HG03196 (cell line): ENCODE data around the gene SOX13.
A peak's percentile ranks its signal among the peaks of the same experiment; 100 is the strongest.

Experiments
- ATAC-seq: cut with Tn5 transposase; IDR thresholded peaks from one replicate; pipeline ENCODE4 v1.9.1; 2021; ENCODE audit not compliant: unreplicated experiment

Gene SOX13

GRCh38 chr1:204128964-204129896 is 56.3 kb downstream of the SOX13 start:
- peak; percentile 48 for ATAC-seq

- no peak for ATAC-seq
These were observed 57.3 kb downstream of the SOX13 start for GRCh38 chr1:204130178-204130577.

- ATAC-seq = no peak
These were observed 58.3 kb downstream of the SOX13 start for GRCh38 chr1:204130981-204131892.

DNA sequence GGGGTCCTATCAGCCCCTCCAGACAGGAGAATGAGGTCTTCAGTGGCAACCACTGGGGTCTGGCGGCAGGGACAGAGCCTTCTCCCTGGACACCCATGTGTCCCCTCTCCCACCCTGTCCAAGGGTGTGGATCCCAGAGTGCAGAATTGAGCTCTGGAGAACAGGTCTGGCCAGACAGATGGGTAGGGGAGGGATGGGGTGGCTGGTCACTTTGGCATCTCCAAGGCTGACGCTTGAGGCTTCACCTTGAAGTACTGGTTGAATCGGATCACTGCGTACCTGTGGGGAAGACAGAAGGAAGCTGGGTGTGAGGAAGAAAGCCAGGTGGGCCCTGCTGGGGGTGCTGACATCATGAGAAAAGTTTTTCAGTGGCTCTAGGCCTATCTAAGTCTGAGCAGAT is 59.1 kb downstream of the SOX13 start:
- ATAC-seq = no peak

DNA sequence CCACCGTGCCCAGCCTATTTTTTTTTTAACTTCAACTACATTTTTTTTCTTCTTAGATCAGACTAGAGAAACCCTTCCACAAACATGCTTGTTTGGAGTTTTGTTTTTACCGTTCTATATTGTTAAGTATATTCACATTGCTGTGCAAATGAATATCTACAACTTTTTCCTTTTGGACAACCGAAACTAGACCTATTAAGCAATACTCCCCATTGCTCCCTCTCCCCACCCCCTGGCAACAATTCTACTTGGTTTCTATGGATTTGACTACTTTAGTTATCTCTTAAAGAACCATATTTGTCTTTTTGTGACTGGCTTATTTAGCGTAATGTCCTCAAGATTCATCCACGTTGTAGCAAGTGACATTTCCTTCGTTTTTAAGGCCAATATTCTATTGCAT is 59.8 kb downstream of the SOX13 start:
- no peak for ATAC-seq

- ATAC-seq = no peak
These were observed 61.2 kb downstream of the SOX13 start for GRCh38 chr1:204134103-204134502.

DNA sequence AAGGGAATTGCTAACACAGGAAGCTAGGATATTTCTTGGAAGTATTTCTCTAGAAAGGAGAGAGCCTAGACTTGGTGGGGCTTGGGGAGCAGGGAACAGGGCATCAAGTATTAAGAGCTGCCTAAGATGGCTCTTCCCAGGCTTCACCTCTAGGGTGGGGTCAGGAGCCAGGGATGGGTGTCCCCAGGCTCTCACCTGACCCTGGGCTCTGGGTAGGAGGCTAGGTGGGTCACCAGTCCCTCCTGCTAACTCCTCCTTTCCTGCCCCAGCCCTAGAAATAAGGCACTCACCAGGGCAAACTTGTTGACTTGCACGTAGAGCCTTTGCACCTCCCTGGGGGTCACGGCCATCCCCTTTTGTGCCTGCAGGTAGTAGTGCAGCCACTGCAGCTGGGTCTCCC is 63.9 kb downstream of the SOX13 start:
- no peak for ATAC-seq

- ATAC-seq = no peak
These were observed 66.2 kb downstream of the SOX13 start for GRCh38 chr1:204139088-204139487.

- no peak for ATAC-seq
These were observed 67.0 kb downstream of the SOX13 start for GRCh38 chr1:204139952-204140351.

GRCh38 chr1:204141131-204141530 is 68.2 kb downstream of the SOX13 start:
- ATAC-seq = no peak

DNA sequence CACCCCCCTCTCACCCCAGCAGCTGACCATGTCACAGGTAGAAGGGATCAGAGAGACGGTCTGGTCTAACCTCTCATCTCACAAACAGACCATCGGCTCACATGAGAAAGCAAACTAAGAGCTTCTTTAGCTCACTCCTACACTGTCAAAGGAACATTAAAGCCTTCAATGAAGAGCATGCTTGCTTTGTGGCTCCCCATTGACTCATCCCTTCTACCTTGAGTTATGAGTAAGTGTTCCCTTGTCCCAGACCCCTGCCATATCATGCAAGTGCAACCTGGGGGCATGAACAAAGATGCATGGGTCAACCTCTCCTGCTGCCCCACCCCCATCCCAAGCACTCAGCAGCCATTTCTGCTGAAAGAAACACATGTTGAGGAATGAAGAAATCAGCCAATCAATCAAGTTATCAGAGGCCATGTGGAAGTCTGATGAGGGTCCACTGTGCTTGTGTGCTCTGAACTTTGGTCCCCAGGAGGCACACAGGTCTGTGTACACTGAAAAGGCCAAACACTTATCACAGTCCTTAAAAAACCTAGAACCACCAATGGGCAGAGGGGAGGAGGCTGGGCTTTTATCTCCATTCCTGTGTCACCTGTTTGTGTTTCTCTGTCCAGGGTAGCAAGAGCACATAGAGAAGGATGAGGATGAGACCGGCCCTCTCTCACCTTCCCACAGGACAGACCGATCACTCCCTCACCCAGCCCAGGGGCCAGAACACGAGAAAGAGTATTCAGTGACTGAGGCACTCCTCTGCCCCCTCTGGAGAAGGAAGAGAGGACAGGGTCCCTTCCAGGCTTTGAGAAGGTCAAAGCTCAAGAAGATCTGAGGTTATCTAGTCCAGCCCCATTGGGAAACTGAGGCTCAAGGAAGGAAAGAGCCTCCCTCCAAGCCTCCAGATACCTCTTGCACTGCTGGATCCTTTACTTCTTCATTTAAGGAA is 69.4 kb downstream of the SOX13 start:
- no peak for ATAC-seq

GRCh38 chr1:204143276-204144041 is 70.5 kb downstream of the SOX13 start:
- ATAC-seq = no peak

DNA sequence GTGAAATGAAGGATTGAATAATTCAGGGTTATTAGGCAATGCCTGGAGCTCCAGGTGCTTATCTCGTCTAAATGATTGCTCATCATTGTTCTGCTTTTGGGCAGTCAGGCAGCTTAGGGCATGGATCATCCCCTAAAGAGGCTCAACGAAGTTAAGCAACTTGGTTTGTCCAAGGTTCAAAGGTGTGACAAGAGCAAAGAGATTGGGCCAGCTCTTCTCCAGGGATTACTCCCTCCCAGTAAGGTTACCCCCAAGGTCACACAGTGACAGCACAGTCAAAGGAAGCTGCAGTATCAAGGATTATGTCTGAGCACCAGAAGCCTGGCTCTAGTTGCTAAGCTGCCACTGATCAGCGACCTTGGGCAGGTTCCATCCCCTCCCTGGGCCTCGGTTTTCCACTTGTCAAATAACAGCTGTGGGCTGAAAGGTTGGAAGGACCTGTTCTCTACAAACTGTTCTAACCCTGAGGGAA is 72.2 kb downstream of the SOX13 start:
- ATAC-seq = no peak

GRCh38 chr1:204146309-204146708 is 73.4 kb downstream of the SOX13 start:
- no peak for ATAC-seq

- no peak for ATAC-seq
These were observed 74.0 kb downstream of the SOX13 start for GRCh38 chr1:204146965-204147364.

GRCh38 chr1:204147406-204148383 is 74.8 kb downstream of the SOX13 start:
- no peak for ATAC-seq

- ATAC-seq = no peak
These were observed 76.2 kb downstream of the SOX13 start for GRCh38 chr1:204149107-204149506.
